Progenitor cell of endocrine pancreas (in vitro differentiated cells): ENCODE data around the gene SPATA31C2. TPM values are rescaled to one million over a fixed set of nuclear protein-coding genes. Genes with fewer than 3 reads are reported as not detected.

Experiments
- DNase-seq: peaks from one replicate; pipeline ENCODE4 v3.0.0; 2021; ENCODE audit warnings: low spot score; ENCODE audit not compliant: unreplicated experiment
- H3K27ac Mint-ChIP-seq: 2 replicates; pipeline ENCODE4 v1.8.0; 2021; ENCODE audit warnings: mild to moderate bottlenecking, moderate library complexity, mixed read lengths
- H3K27me3 Mint-ChIP-seq: 2 replicates; pipeline ENCODE4 v1.8.0; 2021; ENCODE audit warnings: mixed read lengths
- H3K36me3 Mint-ChIP-seq: 2 replicates; pipeline ENCODE4 v1.8.0; 2022; ENCODE audit warnings: mixed read lengths; ENCODE audit not compliant: insufficient read depth
- H3K4me1 Mint-ChIP-seq: 2 replicates; pipeline ENCODE4 v1.8.0; 2021; ENCODE audit warnings: low read depth, mixed read lengths
- H3K4me3 Mint-ChIP-seq: 2 replicates; pipeline ENCODE4 v1.8.0; 2021; ENCODE audit warnings: low read depth, mild to moderate bottlenecking, moderate library complexity, mixed read lengths
- H3K9me3 Mint-ChIP-seq: 2 replicates; pipeline ENCODE4 v1.8.0; 2021; ENCODE audit warnings: low read depth, mixed read lengths
- CTCF ChIP-seq: fragments of 200-600 bp; sonication (generic); IDR thresholded peaks from one replicate; pipeline ENCODE4 v1.5.0; 2021; ENCODE audit warnings: antibody characterized with exemption, mild to moderate bottlenecking; ENCODE audit not compliant: unreplicated experiment
- total RNA-seq: library from RNA; stranded (reverse); gene quantifications from 2 replicates; pipeline ENCODE4 v1.2.1, GENCODE V29; 2021

The SPATA31C2 gene
- total RNA-seq, 1 donor from 2014 or later: not detected

- H3K4me3 Mint-ChIP-seq: no peak overlapping the region
- H3K27ac Mint-ChIP-seq: no peak overlapping the region
- DNase-seq: no peak
- no peak for TF ChIP-seq CTCF
- peaks cover 8% of the 10 kb centered on the region for H3K27me3 Mint-ChIP-seq
- peaks cover 13% of the 10 kb centered on the region for H3K4me1 Mint-ChIP-seq
- H3K9me3 Mint-ChIP-seq: no peaks in the 10 kb centered on the region
- H3K36me3 Mint-ChIP-seq: no peaks in the 10 kb centered on the region
These were observed 41.9 kb upstream of the SPATA31C2 start for GRCh38 chr9:88180081-88180765.

GRCh38 chr9:88179062-88179521 lies 40.8 kb upstream of the SPATA31C2 start:
- DNase-seq: no peak
- Mint-ChIP-seq H3K4me3 (no peak overlapping the region), H3K4me1 (peaks cover 21% of the 10 kb centered on the region), H3K27ac (no peak overlapping the region), H3K9me3 (no peaks in the 10 kb centered on the region), H3K36me3 (no peaks in the 10 kb centered on the region), H3K27me3 (peaks cover 8% of the 10 kb centered on the region)
- no peak for TF ChIP-seq CTCF

DNA sequence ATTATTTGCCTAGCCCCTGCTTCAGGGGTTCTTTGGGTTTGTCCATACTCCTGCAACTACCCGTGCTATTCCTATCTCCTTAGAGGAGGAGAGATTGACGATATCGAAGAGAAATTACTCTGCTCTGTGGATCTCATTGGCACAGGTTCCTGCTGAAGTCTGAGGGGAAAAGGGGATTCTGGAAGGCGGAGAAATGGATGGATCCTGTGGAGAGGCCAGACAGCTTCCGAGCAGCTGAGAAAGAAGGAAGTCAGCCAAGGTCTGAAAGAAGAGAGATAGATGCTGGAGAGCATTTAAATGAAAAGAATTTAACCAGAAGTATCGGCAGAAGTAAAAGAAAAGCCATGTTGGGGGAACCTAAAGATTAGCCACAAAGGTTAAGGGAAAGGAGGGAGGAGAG lies 40.4 kb upstream of the SPATA31C2 start:
- Mint-ChIP-seq H3K9me3 (no peaks in the 10 kb centered on the region), H3K27ac (no peak overlapping the region), H3K36me3 (no peaks in the 10 kb centered on the region), H3K4me3 (no peak overlapping the region), H3K4me1 (peaks cover 21% of the 10 kb centered on the region), H3K27me3 (peaks cover 8% of the 10 kb centered on the region)
- no peak for DNase-seq
- no peak for TF ChIP-seq CTCF

- Mint-ChIP-seq H3K27ac (no peak overlapping the region), H3K4me1 (peaks cover 18% of the 10 kb centered on the region), H3K9me3 (no peaks in the 10 kb centered on the region), H3K27me3 (peaks cover 8% of the 10 kb centered on the region), H3K4me3 (no peak overlapping the region), H3K36me3 (no peaks in the 10 kb centered on the region)
- no peak for TF ChIP-seq CTCF
- no peak for DNase-seq
These were observed 39.1 kb upstream of the SPATA31C2 start for GRCh38 chr9:88177371-88177770.

GRCh38 chr9:88174324-88174723 lies 36.0 kb upstream of the SPATA31C2 start:
- H3K27ac Mint-ChIP-seq: no peak overlapping the region
- no peaks in the 10 kb centered on the region for H3K9me3 Mint-ChIP-seq
- H3K4me1 Mint-ChIP-seq: peaks cover 18% of the 10 kb centered on the region
- H3K36me3 Mint-ChIP-seq: no peaks in the 10 kb centered on the region
- peaks cover 8% of the 10 kb centered on the region for H3K27me3 Mint-ChIP-seq
- H3K4me3 Mint-ChIP-seq: no peak overlapping the region
- TF ChIP-seq CTCF: peak; percentile 13
- DNase-seq: no peak
